GM19452 (cell line): ENCODE data around the gene PRM1.

Experiments
- ATAC-seq: cut with Tn5 transposase; IDR thresholded peaks from one replicate; pipeline ENCODE4 v1.9.1; 2021; ENCODE audit not compliant: unreplicated experiment

Gene PRM1

DNA sequence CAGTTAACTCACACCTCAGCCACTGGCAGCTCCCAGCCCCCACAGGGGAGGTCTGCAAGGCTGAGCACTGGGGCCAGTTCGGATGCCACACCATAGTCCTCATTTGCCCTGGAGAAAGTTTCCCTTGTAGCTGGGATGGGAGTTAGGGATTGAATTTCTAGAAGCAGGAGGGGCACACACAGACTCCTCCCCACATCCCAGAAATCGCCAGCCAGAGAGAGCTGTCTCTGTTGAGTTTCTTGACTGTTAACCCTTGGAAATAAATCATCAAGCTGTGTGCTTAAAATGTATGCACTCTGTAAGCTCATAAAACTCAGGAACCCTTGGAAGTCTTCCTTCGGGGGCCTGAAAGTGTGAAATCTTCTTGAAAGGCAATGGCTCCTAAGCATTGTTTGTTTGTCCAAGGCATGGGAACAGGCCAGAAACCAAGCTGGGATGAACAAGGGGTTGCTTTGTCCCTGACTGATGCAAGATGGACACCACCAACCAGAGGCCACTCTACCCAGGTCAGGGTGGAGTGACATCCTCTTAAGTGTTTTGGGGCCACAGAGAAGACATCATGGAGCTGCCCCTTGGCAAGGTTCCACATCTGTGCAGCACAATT is 7.3 kb downstream of the PRM1 start:
- ATAC-seq, result no peak

DNA sequence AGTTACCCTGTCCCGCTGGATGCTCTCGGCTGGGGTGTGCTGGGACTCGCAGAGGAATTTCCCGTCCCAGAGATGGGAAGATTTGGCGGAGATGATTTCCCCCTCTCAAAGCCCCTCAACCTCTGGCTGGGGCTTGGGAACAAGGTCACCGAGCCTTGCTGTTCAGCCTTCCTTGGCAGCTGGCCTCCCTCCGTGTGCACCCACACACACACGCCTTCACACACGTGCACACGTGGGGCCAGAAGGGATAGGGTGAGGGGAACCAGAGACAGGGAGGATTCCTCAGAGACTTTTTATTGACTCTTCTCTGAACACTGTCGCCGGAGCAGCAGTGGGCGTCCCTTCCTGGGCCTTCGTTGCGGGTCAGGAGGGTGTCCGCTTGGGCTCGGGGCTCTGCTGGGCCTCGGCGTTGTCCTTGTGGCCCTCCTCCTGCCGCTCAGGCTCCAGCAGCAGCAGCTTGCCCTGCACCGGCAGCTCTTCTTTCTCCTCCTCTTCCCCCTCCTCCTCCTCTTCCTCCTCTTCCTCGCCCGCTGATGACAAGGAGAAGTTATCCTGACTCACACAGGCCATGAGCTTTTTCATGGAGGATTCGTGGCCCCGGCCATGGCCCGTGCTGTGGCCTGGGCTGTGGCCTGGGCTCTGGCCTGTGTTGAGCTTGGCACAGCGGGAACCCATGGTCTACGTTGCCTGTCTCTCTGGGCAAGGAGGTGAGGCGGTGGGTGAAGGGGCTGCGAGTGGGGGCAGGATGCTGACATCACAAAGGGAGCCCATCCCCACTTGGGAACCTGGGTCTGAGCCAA is 8.0 kb downstream of the PRM1 start, which contains the start of gene PRM3:
TSS of gene PRM3 (minus strand) at position 709 of the 800 bp plus-strand sequence. CDS start at position 675, 34 bp downstream.
- ATAC-seq, result no peak

DNA sequence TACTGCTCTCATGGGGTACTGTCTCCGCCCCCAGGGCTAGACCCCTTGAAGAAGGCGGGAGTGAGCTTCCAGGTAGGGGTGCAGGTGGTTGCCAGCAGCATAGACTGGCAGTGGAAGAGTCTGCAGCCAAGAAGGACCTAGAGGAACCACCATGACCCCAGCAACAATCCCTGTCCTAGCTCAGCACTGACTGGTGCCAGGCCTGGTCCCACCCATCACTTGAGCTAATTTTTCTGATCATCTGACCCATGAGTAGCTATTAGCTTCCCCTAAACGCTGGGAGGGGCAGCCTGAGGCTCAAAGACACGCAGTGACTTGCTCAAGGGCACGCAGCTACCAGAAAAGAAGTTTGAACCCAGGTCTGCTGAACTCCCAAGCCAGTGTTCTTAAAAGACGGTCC is 8.6 kb downstream of the PRM1 start:
- no peak for ATAC-seq

DNA sequence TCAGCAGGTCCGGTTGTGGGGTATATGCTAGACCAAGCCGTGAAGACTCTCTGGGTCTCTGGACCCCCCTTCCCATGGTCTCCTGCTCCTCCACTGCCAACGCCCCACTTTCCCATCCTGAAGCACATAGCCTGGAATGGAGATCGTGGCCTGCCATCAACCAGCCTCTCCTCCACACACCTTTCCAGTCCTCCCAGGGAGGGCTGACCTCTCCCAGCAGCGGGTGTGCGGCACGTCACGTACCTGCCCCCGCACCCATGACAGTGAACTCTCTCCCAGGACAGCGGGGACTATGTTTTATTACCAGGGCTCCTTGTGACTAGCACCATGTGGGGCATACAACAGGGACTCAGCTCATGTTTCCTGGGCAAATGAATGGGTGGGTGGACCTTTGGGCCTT is 9.5 kb downstream of the PRM1 start:
- no peak for ATAC-seq

DNA sequence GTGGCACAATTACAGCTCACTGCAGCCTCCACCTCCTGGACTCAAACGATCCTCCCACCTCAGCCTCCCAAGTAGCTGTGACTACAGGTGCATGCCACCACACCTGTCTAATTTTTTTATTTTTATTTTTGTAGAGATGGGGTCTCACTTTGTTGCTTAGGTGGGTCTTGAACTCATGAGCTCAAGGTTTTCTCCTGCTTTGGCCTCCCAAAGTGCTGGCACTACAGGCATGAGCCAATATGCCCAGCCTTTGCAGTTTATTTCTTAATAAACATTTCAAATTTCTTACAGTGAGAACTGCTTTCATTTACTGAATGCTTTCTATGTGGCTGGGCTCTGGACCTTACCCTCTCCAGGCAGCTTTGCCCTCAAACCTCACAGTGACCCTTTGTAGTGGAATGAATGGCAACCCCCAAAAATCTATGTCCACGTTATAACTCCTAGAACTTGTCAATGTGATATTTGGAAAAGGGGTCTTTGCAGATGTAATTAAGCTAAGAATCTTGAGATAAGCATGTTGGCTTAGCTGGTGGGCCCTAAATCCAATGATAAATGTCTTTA is 10.4 kb downstream of the PRM1 start:
- no peak for ATAC-seq

DNA sequence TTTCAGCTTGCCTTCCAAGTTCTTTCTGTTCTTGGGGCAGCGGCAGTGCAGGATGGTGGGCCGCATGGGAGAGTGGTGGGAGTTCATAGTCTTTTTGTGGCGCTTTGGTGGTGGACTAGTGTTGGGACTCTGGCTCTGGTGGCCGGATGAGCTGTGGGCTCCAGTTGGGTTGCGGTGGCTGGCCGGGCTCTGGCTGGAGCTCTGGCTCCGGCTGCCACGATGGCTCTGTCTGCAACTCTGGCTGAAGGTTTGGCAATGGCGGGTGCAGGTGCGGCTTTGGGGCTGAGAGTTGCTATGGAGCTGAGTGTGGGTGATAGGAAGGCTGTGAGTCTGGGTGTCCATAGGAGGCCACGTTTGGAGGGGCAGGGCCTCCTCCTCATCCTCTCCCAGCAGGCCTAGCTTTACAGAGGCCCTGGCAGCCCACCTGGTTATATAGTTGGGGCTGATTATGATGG is 12.2 kb downstream of the PRM1 start, which contains the start of gene TNP2:
TSS of gene TNP2 (minus strand) at position 405 of the 455 bp plus-strand sequence. CDS start at position 342, 63 bp downstream.
- no peak for ATAC-seq

DNA sequence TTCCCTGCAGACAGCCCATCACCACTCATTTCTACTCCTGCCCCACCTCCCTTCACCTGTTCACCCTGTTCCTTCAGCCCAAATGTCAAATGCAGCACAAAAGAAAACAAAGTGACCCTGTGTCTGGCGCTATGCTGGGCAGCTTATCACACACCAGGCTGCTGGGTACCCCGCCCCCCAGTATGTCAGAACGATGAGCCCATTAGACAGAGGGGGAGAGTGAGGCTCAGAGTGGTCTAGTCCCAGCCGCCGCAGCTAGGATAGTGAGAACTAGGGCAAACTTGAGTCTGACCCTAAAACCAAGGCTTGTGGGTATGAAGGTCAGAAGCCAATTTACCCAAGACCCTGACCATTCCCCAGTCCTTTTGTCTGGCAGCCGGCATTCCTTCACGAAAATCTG is 16.0 kb downstream of the PRM1 start:
- ATAC-seq, result no peak

DNA sequence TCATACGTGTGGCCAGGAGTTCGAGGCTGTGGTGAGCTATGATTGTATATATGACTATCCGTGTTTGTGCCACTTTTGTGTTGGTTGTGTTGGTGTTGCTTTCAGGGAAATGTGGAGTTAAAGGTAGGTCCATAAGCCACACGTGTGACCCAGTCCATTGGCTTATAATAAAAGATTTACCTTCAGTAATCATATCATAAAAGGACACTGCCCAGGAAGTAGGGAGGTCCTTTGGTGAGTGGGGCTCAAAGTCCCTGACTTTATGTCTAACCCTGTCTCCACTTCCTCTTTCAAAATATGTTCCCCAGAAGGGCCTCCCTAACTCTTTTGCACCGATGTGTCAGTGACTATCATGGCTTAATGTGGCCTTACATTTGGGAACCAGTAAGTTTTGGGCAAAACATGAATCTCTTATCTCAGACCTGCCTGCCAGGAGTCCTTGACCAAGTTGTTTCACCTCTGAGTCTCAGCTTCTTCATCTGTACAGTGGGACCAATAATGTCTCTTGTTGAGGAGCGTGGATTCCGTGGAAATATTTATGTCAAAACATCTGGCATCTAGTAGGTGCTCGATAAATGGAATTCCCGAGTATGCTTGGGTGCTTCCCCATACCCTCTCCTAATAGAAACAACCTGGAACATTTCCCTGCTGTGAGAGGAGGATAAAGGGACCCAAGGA is 16.8 kb downstream of the PRM1 start:
- ATAC-seq, result no peak

DNA sequence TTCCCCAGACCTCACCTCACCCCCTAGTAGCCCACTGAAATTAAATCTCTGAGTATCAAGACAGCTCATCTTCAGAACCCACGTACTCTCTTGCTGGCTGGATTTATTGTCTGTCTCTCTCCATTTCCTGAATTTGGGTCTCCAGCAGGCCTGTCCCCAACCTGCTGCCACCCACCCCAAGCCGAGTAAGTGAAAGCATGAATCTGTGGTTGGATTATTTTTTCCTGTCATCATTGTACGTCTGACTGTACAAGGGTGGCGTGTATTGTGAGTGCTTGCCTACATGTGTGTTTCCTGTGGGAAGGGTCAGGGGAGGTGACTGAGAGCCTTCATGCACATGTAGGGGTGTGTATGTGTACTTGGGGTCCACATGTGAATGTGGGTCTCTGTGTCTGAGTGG is 17.4 kb downstream of the PRM1 start:
- no peak for ATAC-seq

DNA sequence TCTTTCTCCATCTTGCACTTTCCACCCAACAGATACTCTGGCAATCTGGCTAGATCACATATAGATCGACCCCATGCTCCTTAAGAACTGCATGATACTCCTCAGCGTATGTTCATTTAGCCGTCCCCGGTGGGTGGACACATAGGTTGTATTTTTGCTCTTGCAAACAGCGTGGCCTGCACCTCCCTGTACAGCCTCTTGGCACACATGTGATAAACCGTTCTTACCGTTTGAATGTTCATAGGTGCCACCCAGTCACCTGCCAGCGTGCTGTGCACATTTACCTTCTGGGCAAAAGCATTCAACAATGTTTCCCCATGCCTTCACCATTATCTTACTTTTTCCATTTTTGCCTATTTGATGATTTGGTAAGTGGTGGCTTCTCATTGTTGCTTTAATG is 18.2 kb downstream of the PRM1 start:
- ATAC-seq, result no peak

DNA sequence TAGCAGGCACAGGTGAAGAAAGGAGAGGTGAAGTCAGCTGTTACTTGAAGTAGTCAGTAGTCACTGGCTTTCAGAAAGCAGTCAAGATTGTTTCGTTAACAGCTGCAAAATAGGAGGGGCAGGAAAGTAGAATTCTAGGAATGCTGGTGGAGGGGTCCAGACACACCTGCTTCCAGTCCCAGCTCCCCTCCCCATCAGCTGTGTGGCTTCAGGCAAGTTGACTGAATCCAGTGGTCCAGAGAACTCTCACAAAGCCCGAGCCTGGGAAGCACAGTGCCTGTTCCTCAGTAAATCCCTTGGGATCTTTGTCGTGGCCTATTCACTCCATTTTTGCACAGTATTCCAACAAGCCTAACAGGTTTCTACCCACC is 20.5 kb downstream of the PRM1 start:
- no peak for ATAC-seq

DNA sequence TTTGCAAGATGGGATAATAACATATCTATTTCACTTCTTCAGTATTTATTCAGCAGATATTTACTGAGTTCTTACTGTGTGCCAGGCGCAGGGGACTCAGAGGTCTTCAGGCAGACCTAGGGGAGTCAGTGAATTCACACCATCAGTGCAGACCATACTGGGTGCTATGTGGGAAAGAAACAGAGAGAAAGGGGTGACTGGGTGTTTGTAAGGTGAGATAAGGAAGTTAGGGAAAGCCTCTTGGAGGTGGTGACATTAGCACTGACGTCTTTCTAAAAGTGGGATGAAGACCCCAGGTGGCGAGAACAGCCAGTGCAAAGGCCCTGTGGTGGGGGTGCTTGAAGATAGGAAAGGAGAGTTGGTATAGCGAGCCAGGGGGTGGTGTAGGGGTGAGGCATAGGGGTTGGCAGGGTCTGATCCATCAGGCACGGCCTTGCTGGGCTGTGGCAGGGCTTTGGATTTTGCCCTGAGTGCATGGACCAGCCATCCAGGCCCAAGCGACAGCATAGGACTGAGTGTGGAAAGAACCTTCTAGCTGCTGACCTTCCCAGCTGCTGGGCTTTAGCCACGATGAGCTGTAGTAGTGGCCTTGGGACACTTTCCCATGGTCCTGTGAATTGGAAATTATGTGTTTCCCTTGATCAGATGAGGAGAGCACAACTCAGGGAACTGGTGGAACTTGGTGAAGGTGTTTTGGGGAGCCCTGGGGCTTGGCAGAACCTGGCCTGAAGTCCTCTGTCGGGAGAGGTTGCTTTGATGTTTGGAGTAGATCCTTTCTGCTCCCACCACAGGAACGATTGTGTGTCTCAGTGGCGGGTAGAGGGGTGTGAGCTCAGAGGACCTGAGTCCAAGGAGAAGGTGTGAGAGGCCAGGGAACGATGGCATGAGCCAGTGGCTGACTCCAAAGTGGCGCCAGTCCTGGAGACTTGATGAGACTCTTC is 21.2 kb downstream of the PRM1 start:
- no peak for ATAC-seq

DNA sequence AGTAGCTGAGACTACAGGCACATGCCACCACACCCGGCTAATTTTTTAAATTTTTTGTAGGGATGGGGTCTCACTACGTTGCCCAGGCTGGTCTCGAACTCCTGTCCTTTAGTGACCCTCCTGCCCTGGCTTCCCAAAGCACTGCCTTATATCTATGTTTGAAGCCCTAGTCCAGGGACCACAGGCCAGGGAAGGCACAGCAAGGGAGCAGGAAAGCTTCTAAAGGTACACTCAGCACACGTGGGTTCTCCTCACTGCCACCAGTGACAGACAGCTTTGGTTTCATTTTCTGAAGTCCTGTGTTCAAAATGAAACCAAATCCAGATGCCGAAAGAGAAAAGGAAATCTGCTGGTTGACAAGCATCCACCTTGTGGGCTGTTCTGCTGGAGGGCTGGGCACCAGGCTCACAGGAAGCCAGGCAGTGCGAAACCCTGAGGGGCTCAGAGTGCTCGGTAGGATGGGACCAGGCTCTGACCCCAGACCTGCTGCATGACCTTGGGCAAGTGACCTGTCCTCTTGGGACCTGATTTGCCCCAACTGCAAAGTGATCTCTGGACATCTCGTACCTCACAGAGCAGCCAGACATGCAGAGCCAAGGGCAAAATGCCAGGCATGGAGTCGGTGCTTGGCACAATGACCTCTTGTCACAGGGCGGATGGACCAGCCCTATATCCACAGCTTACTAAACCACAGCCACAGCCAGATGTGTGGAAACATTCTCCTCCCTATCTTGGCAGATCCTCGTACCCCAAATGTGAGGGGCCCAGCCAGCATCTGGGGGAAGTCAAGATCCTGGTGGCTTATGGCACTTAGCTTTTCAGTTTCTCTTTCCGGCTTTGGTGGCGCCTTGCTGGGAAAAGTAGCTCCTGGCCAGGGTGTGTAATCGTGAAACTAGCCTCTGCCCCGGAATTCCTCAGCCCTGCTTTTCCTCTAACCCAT is 22.3 kb downstream of the PRM1 start:
- ATAC-seq, result no peak

DNA sequence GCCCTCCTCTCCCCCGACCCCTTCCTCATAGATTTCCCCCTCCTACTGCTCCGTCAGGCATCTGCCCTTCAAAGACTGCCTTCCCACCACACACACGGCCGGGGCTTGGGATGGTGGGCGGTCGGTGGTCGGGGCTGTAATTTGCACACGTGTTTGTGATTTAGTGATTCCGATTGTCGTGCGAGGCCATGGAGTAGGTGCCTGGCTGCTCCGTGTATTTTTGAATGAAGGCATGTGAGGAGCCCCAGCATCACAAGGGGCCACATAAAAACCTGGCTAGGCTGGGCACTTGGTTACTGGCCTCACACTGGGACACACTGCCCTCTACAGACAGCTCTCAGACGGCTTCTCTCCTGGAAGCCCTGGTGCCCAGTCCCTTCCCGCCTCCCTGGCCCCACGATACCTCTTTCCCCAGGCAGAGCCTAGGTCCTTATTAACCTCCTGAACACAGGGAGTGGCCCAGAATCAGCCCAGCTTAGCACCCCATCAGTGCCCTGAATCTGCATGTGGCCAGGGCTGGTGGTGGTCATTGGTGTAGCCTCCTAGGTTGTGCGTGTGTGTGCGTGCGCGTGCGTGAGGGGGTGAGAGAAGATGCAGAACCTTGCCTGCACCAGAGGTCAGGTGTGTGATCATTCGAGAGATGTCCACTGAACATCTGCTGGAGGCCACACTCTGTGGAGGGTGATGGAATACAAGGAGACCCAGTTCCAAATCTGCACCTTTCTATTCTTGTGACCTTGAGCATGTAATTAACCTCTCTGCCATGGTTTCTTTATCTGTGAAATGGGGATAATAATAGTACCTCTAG is 23.8 kb downstream of the PRM1 start:
- ATAC-seq, result no peak

DNA sequence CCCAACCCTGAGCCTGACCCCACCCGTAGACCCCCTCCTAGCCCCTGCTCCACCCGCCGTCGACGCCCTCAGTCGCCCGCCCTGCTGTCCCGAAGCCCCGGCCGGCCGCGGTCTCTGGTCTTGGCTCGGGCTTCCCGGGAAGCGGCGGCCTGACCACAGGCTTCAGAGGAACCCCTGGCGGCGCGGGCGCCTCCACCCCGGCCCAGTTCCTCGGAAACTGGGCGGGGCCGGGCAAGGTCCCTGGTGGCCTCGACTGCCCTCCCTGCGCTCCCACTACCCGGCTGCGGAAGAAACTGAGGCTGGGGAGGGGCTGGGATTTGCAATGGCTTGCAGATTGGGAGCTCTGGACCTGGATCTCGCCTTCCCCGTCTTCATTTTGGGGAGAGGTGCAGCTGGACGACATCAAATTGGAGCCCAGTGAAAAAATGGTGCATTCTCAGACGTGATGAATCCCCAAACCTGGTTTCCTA is 24.4 kb downstream of the PRM1 start:
- ATAC-seq, result no peak

DNA sequence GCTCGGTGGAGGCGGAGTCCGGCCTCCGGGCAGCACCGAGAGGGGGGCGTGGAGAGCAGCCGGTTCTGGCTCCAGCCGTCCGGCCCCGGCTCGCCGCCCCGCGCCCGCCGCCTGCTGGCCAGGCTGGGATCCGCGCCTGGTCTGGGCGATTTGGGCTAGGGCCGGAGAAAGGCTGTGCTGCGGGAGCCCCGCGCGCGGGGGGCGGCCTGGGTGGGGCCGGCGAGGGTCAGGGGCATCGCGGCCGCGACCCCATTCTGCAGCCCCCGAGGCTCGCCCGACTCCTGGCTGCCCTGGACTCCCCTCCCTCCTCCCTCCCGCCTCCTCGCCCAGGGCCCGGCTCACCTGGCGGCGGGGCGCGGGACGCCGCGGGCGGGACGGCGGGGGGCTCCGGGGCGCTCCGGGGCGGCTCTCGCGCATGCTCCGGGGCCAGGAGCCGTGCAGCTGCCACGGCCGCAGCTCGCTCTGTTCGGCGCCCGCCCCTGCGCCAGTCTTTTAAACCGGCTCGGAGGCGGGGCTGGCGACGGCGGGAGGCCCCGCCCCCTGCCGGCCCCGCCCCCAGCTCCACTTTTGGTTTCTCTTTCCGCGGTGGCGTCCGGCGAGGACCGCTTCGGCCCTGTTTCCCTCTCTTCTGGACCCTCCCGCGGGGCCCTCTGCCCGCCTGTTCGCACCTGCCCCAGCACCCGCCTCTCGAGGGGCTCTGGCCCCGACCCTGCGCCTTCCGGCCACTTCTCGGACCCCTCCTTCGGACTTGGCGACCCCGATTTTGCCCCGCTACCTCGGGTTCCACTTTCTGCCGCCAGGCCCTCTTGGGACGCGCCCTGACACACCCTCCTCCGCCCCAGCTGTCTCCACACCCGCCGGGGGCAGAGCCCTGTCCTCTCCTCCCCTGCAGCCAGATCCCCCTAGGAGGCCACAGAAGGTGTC is 25.1 kb downstream of the PRM1 start, which contains the start of gene SOCS1:
TSS of gene SOCS1 (minus strand) at position 468 of the 924 bp plus-strand sequence. CDS start 726 bp downstream, outside the sequence.
- peak; percentile 57 for ATAC-seq
